Neural cell (in vitro differentiated cells): ENCODE data around the gene GMDS.

ENCODE experiments used
- CTCF ChIP-seq: fragments of 450-650 bp; IDR thresholded peaks from 2 replicates; pipeline ENCODE4 v1.5.1; 2014; ENCODE audit warnings: antibody characterized with exemption, mild to moderate bottlenecking, moderate library complexity; ENCODE audit not compliant: poor library complexity, severe bottlenecking
- EP300 ChIP-seq: fragments of 450-650 bp; conservative IDR thresholded peaks from 2 replicates; pipeline ENCODE4 v1.6.1; 2014; ENCODE audit warnings: antibody characterized with exemption, mild to moderate bottlenecking, moderate library complexity; ENCODE audit not compliant: poor library complexity, severe bottlenecking
- EZH2 ChIP-seq: fragments of 200-600, 300-800 bp; shearing (Covaris generic), sonication (generic); IDR thresholded peaks from 2 replicates; pipeline ENCODE4 v1.6.1; 2014; ENCODE audit warnings: antibody characterized with exemption, low read length, borderline replicate concordance, mild to moderate bottlenecking; ENCODE audit not compliant: insufficient read depth, poor library complexity, severe bottlenecking
- MXI1 ChIP-seq: fragments of 450-650 bp; conservative IDR thresholded peaks from 2 replicates; pipeline ENCODE4 v1.6.1; 2014; ENCODE audit warnings: antibody characterized with exemption, mild to moderate bottlenecking; ENCODE audit not compliant: poor library complexity, severe bottlenecking
- POLR2AphosphoS5 ChIP-seq: IDR thresholded peaks from 2 replicates; pipeline ENCODE4 v1.6.1; 2012
- RAD21 ChIP-seq: fragments of 450-650 bp; conservative IDR thresholded peaks from 2 replicates; pipeline ENCODE4 v1.6.1; 2014; ENCODE audit warnings: antibody characterized with exemption, mild to moderate bottlenecking, moderate library complexity
- REST ChIP-seq: IDR thresholded peaks from 2 replicates; pipeline ENCODE4 v1.6.1; 2012; ENCODE audit warnings: borderline replicate concordance

GRCh38 chr6:1624058-1624850, 621.2 kb downstream of the GMDS start:
- TF ChIP-seq CTCF (no peak), REST (no peak), EZH2 (peak; percentile 68), POLR2AphosphoS5 (no peak), EP300 (no peak), MXI1 (no peak), RAD21 (no peak)
